ENCODE results near the gene EEF2. TPM values are rescaled to one million over a fixed set of nuclear protein-coding genes. Genes with fewer than 3 reads are reported as not detected.

The EEF2 gene
- polyA plus RNA-seq, 3 donors = 264 to 836 (median 323) TPM

DNA sequence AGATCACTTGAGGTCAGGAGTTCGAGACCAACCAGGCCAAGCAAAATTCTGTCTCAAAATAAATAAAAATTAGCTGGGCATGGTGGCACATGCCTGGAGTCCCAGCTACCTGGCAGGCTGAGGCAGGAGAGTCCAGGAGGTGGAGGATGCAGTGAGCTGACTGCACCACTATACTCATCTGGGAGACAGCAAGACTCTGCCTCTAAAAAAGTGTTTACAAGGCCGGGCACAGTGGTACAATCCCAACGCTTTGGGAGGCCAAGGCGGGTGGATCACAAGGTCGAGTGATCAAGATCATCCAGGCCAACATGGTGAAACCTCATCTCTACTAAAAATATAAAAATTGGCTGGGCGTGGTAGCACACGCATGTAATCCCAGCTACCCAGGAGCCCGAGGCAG is 10.1 kb downstream of the EEF2 start:
- TF ChIP-seq CTCF (IDR thresholded peaks at IDR 0.05) = no peak
- Histone ChIP-seq H3K36me3 (replicated peaks in 1 of 2; ENCODE audit: control insufficient read depth in 1 of 2, insufficient read depth in 2 of 2, low read length in 2 of 2) (peaks cover 49 to 52% of the 10 kb centered on the region in 2 donors), H3K4me2 (replicated peaks; ENCODE audit: extremely low read depth, low read length, poor library complexity, severe bottlenecking) (no peak overlapping the region), H3K27me3 (ENCODE audit: control insufficient read depth in 2 of 2, insufficient read depth in 2 of 2, low read length in 2 of 2) (no peaks in the 10 kb centered on the region), H3K4me3 (replicated peaks in 1 of 3; ENCODE audit: low read depth in 2 of 3, low read length in 3 of 3) (no peak overlapping the region), H3K79me2 (ENCODE audit: insufficient read depth, low read length) (peaks cover 30% of the 10 kb centered on the region), H4K20me1 (ENCODE audit: insufficient read depth, low read length) (peaks cover 52% of the 10 kb centered on the region), H2AFZ (ENCODE audit: insufficient read depth, low read depth, low read length, poor library complexity, severe bottlenecking) (no peak overlapping the region), H3K4me1 (ENCODE audit: control insufficient read depth in 1 of 2, insufficient read depth in 2 of 2, low read length in 2 of 2) (peaks cover 7 to 11% of the 10 kb centered on the region in 2 donors), H3K9ac (ENCODE audit: insufficient read depth, low read length, poor library complexity, severe bottlenecking) (no peak overlapping the region), H3K9me3 (replicated peaks in 1 of 2; ENCODE audit: control insufficient read depth in 1 of 2, insufficient read depth in 1 of 2, low read length in 2 of 2) (no peaks in the 10 kb centered on the region), H3K27ac (ENCODE audit: low read depth in 1 of 2, low read length in 2 of 2) (no peak overlapping the region)
- intact Hi-C loops (cut with micrococcal nuclease) = no loop called here
- H3K4me1 Mint-ChIP-seq = peaks cover 6% of the 10 kb centered on the region
- WGBS (ENCODE audit: insufficient coverage) = 85% methylated on average over 5 of the region's 8 CpGs
- H3K36me3 Mint-ChIP-seq = peaks cover 41 to 51% of the 10 kb centered on the region in 2 donors
- H3K9me3 Mint-ChIP-seq = no peaks in the 10 kb centered on the region
- H3K4me3 Mint-ChIP-seq = no peak overlapping the region
- H3K27ac Mint-ChIP-seq = peak overlapping the region in 1 of 7 donors; percentile 20
- no peak for DNase-seq
- H3K27me3 Mint-ChIP-seq (ENCODE audit: low read depth in 3 of 3) = peaks cover 0 to 2% (median 2%) of the 10 kb centered on the region in 3 donors

DNA sequence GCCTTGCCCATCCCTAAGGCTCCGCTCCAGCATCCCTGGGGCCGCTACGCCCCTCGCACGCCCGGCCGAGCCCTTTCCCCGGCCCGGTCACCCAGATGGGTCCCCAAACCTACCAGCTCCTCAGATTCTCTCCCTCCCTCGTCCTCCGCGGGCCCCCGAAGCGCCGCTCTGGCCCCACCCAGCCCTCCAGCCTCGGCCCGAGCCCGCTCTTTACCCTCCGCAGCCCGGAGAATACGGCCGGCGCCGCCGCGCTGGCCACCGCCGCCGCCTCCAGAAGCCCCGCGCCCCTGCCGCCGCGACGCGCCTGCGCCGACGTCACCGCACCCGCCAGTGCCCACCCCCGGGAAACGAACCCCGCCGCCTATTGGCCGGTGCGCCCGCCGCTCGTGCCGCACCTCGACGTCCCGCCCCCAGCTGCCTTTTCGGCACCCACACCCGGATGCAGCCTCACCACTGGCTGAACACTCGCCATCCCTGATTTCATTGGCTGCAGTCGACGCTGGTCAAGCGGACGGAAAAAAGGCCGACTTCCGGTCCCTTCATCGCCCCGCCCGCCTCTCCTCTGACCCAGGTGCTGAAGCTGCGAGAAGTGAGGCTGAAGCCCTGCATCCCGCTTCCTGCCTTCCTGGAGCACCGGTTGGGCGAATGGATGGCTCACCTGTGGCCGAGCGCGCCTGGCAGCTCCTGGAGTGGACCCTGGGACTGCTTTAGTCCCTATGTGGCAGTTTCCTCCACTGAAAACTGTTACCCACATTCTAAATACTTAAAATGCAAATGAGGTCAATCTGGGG is 14.3 kb downstream of the EEF2 start, which contains the start of gene DAPK3:
Gene DAPK3 (minus strand): TSS at position 292 of the 791 bp plus-strand sequence. CDS start 1,364 bp downstream, outside the sequence.
- H3K36me3 ChIP-seq (replicated peaks in 1 of 2; ENCODE audit: control insufficient read depth in 1 of 2, insufficient read depth in 2 of 2, low read length in 2 of 2) = peaks cover 40 to 47% of the 10 kb centered on the region in 2 donors
- H3K9ac ChIP-seq (ENCODE audit: insufficient read depth, low read length, poor library complexity, severe bottlenecking) = peak within 1 kb of the TSS; percentile 89
- H3K27me3 Mint-ChIP-seq (ENCODE audit: low read depth in 3 of 3) = peaks cover 0 to 2% (median 2%) of the 10 kb centered on the region in 3 donors
- H3K79me2 ChIP-seq (ENCODE audit: insufficient read depth, low read length) = peaks cover 33% of the 10 kb centered on the region
- H3K4me3 Mint-ChIP-seq = peak within 1 kb of the TSS; percentile 88 to 93
- H3K4me3 ChIP-seq (replicated peaks in 1 of 3; ENCODE audit: low read depth in 2 of 3, low read length in 3 of 3) = peak within 1 kb of the TSS; percentile 85 to 95 (median 94)
- peaks cover 25 to 45% of the 10 kb centered on the region in 2 donors for H3K36me3 Mint-ChIP-seq
- peak within 1 kb of the TSS; percentile 44 to 76 for H3K27ac ChIP-seq (ENCODE audit: low read depth in 1 of 2, low read length in 2 of 2)
- peak within 1 kb of the TSS; percentile 72 to 93 (median 81) for H3K27ac Mint-ChIP-seq
- intact Hi-C loops (cut with micrococcal nuclease) = loop anchor here in 1 of 2 donors (2.0 kb wide), 1 partner anchor 14 kb away; the partner anchor contains the start of gene EEF2
- peak within 1 kb of the TSS; percentile 77 for H3K4me2 ChIP-seq (replicated peaks; ENCODE audit: extremely low read depth, low read length, poor library complexity, severe bottlenecking)
- under 1% methylated on average over 73 of the region's 73 CpGs for WGBS (ENCODE audit: insufficient coverage)
- DNase-seq = peak; percentile 95 to 96 (median 96)
- no peaks in the 10 kb centered on the region for H3K9me3 Mint-ChIP-seq
- H3K9me3 ChIP-seq (replicated peaks in 1 of 2; ENCODE audit: control insufficient read depth in 1 of 2, insufficient read depth in 1 of 2, low read length in 2 of 2) = no peaks in the 10 kb centered on the region
- H4K20me1 ChIP-seq (ENCODE audit: insufficient read depth, low read length) = peaks cover 39% of the 10 kb centered on the region
- no peaks in the 10 kb centered on the region for H3K27me3 ChIP-seq (ENCODE audit: control insufficient read depth in 2 of 2, insufficient read depth in 2 of 2, low read length in 2 of 2)
- peaks cover 15% of the 10 kb centered on the region for H3K4me1 Mint-ChIP-seq
- H3K4me1 ChIP-seq (ENCODE audit: control insufficient read depth in 1 of 2, insufficient read depth in 2 of 2, low read length in 2 of 2) = peaks cover 11 to 20% of the 10 kb centered on the region in 2 donors
- H2AFZ ChIP-seq (ENCODE audit: insufficient read depth, low read depth, low read length, poor library complexity, severe bottlenecking) = peak within 1 kb of the TSS; percentile 85
- no peak for TF ChIP-seq CTCF (IDR thresholded peaks at IDR 0.05)

Measured in CD14-positive monocyte (primary cell).